GM18507 (cell line): ENCODE results near the gene PID1.
"Not testable (repeated sequence)": the region's sequence is repeated elsewhere in the genome, so short reads cannot be mapped to it uniquely, and the experiment has no call there.

Source experiments
- DNase-seq: peaks from one replicate; pipeline ENCODE4 v3.0.0; 2011; ENCODE audit warnings: low read depth; ENCODE audit not compliant: insufficient read length; ENCODE audit errors: extremely low spot score
- FAIRE-seq: peaks from 2 replicates; lab custom pipeline; 2011; peaks lifted over from hg19 to GRCh38; lab: Jason Lieb, UNC

PID1 gene

GRCh38 chr2:229223107-229223506 lies 48.0 kb downstream of the PID1 start:
- no peak for FAIRE-seq
- no peak for DNase-seq

- DNase-seq (no peak), FAIRE-seq (no peak)
Observed at GRCh38 chr2:229221641-229222040, 49.4 kb downstream of the PID1 start.

GRCh38 chr2:229220254-229220653 lies 50.8 kb downstream of the PID1 start:
- FAIRE-seq (no peak), DNase-seq (no peak)

- DNase-seq = no peak
- FAIRE-seq = no peak
Observed at GRCh38 chr2:229218329-229218921, 52.7 kb downstream of the PID1 start.

- no peak for DNase-seq
- FAIRE-seq = no peak
Observed at GRCh38 chr2:229212241-229212640, 58.8 kb downstream of the PID1 start.

GRCh38 chr2:229210641-229211040 lies 60.4 kb downstream of the PID1 start:
- DNase-seq (no peak), FAIRE-seq (no peak)

- FAIRE-seq = no peak
- no peak for DNase-seq
Observed at GRCh38 chr2:229206548-229206947, 64.5 kb downstream of the PID1 start.

GRCh38 chr2:229205704-229206103 lies 65.4 kb downstream of the PID1 start:
- DNase-seq (no peak), FAIRE-seq (no peak)

GRCh38 chr2:229202646-229203045 lies 68.4 kb downstream of the PID1 start:
- no peak for FAIRE-seq
- no peak for DNase-seq

- DNase-seq (no peak), FAIRE-seq (no peak)
Observed at GRCh38 chr2:229201521-229201920, 69.6 kb downstream of the PID1 start.

- DNase-seq (no peak), FAIRE-seq (no peak)
Observed at GRCh38 chr2:229199267-229199666, 71.8 kb downstream of the PID1 start.

GRCh38 chr2:229196448-229196847 lies 74.6 kb downstream of the PID1 start:
- no peak for FAIRE-seq
- DNase-seq = no peak

- FAIRE-seq (no peak), DNase-seq (no peak)
Observed at GRCh38 chr2:229195346-229195947, 75.6 kb downstream of the PID1 start.

GRCh38 chr2:229193281-229193680 lies 77.8 kb downstream of the PID1 start:
- DNase-seq (no peak), FAIRE-seq (no peak)

GRCh38 chr2:229191413-229191812 lies 79.7 kb downstream of the PID1 start:
- no peak for FAIRE-seq
- DNase-seq = no peak

- not testable (repeated sequence) for FAIRE-seq, DNase-seq
Observed at GRCh38 chr2:229187123-229187522, 84.0 kb downstream of the PID1 start.

GRCh38 chr2:229181641-229182040 lies 89.4 kb downstream of the PID1 start:
- no peak for FAIRE-seq

GRCh38 chr2:229180658-229181057 lies 90.4 kb downstream of the PID1 start:
- DNase-seq = no peak
- no peak for FAIRE-seq

More at GRCh38 chr2:229181641-229182040, 89.4 kb downstream of the PID1 start:
- DNase-seq = no peak

- DNase-seq (no peak), FAIRE-seq (no peak)
Observed at GRCh38 chr2:229179628-229180027, 91.5 kb downstream of the PID1 start.

GRCh38 chr2:229178706-229179105 lies 92.4 kb downstream of the PID1 start:
- no peak for FAIRE-seq
- DNase-seq = no peak

- no peak for FAIRE-seq
- no peak for DNase-seq
Observed at GRCh38 chr2:229178117-229178516, 93.0 kb downstream of the PID1 start.

- FAIRE-seq = no peak
- no peak for DNase-seq
Observed at GRCh38 chr2:229176136-229176535, 95.0 kb downstream of the PID1 start.
